Measurements from ENCODE around the gene SLC25A28.

The SLC25A28 gene

DNA sequence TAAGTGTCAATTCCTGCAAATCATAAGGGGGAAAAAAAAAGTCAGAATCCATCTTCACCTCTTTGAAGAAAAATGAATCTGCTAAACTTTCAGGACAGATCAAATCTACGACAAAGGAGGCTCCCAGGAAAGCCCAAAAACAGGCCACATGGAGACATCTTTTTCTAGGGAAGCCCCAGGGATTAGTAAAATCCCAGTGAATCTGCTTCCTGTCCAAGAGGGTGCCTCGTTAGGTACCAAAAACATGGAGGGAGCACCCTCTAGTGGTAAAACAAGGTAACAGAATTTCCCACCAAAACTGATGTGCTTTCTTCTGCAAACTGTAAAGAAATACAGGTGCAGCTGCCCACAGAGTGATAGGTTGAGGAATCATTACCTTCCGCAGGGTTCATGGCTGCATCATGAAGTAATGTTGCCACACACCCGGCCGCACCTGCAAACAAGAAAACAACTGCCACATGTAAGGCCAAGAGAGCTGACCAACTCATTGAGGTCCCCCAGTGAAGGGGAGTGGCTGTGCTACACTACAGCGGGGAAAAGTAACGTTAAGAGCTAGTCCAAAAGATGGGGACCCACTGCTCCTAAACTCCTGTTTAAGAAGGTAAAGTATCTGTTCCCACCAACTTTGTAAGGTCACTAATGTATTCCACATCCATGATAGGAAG is 7.9 kb downstream of the SLC25A28 start:
- TF ChIP-seq, protein P1, sequence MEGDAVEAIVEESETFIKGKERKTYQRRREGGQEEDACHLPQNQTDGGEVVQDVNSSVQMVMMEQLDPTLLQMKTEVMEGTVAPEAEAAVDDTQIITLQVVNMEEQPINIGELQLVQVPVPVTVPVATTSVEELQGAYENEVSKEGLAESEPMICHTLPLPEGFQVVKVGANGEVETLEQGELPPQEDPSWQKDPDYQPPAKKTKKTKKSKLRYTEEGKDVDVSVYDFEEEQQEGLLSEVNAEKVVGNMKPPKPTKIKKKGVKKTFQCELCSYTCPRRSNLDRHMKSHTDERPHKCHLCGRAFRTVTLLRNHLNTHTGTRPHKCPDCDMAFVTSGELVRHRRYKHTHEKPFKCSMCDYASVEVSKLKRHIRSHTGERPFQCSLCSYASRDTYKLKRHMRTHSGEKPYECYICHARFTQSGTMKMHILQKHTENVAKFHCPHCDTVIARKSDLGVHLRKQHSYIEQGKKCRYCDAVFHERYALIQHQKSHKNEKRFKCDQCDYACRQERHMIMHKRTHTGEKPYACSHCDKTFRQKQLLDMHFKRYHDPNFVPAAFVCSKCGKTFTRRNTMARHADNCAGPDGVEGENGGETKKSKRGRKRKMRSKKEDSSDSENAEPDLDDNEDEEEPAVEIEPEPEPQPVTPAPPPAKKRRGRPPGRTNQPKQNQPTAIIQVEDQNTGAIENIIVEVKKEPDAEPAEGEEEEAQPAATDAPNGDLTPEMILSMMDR (IDR thresholded peaks at IDR 0.05; ENCODE audit: poor library complexity, severe bottlenecking), result peak; percentile 87
- Histone ChIP-seq H3K4me3 (ENCODE audit: severe bottlenecking) (no peak overlapping the region), H3K36me3 (ENCODE audit: low read depth) (peaks cover 40% of the 10 kb centered on the region), H3K9me3 (ENCODE audit: severe bottlenecking) (no peaks in the 10 kb centered on the region), H3K27me3 (ENCODE audit: insufficient read depth, poor library complexity, severe bottlenecking) (no peaks in the 10 kb centered on the region), H3K27ac (ENCODE audit: poor library complexity, severe bottlenecking) (no peak overlapping the region), H3K4me1 (ENCODE audit: insufficient read depth, poor library complexity, severe bottlenecking) (no peaks in the 10 kb centered on the region)
- ATAC-seq (ENCODE audit: low read depth) (peak; percentile 73), DNase-seq (ENCODE audit: low spot score) (no peak)

DNA sequence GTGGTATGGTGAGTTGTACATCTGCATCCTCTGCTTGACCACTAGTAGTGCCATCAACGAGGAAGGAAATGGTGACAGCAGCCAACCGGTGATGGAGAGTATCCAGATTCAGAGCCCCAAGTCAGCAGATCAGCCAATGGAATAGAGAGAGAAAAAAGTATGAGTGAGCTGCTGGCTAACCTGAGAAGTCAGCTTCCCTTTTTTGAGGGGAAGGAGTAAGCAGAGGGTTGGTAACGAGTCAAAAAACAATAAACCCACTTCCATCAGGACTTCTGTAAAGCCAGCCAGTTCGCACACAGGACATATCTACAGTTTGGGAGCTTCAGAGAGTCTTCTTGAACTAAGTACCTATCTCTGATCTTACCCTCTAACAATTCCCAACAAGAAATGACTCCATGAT is 8.9 kb downstream of the SLC25A28 start:
- Histone ChIP-seq H3K27me3 (ENCODE audit: insufficient read depth, poor library complexity, severe bottlenecking) (no peaks in the 10 kb centered on the region), H3K36me3 (ENCODE audit: low read depth) (peaks cover 38% of the 10 kb centered on the region), H3K4me1 (ENCODE audit: insufficient read depth, poor library complexity, severe bottlenecking) (no peaks in the 10 kb centered on the region), H3K4me3 (ENCODE audit: severe bottlenecking) (no peak overlapping the region), H3K9me3 (ENCODE audit: severe bottlenecking) (no peaks in the 10 kb centered on the region), H3K27ac (ENCODE audit: poor library complexity, severe bottlenecking) (no peak overlapping the region)
- DNase-seq (ENCODE audit: low spot score) (no peak), ATAC-seq (ENCODE audit: low read depth) (no peak)
- TF ChIP-seq, protein P1 (IDR thresholded peaks at IDR 0.05; ENCODE audit: poor library complexity, severe bottlenecking), result no peak

DNA sequence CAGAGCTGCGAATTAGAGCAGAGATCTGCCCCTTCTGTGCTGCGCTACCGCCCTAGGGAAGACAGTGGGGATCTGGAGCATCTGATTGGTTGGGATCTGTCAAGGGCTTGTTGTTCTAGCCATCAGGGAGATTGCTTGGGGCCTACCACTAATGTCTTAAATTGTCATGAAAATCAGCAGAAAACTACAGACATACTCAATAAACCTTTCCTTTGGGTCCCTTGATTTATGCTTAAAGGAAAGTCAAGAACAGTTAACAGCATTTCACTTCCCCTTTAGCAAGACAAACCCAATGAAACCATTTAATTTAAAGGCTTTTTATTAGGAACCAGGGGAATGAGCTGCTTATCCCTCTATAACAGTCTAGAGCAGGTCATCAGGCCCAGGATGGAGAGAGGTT is 10.0 kb downstream of the SLC25A28 start:
- Histone ChIP-seq H3K36me3 (ENCODE audit: low read depth) (peaks cover 28% of the 10 kb centered on the region), H3K9me3 (ENCODE audit: severe bottlenecking) (no peaks in the 10 kb centered on the region), H3K4me1 (ENCODE audit: insufficient read depth, poor library complexity, severe bottlenecking) (no peaks in the 10 kb centered on the region), H3K27ac (ENCODE audit: poor library complexity, severe bottlenecking) (no peak overlapping the region), H3K27me3 (ENCODE audit: insufficient read depth, poor library complexity, severe bottlenecking) (no peaks in the 10 kb centered on the region), H3K4me3 (ENCODE audit: severe bottlenecking) (no peak overlapping the region)
- no peak for DNase-seq (ENCODE audit: low spot score)
- no peak for ATAC-seq (ENCODE audit: low read depth)
- TF ChIP-seq, protein P1 (IDR thresholded peaks at IDR 0.05; ENCODE audit: poor library complexity, severe bottlenecking), result no peak

- TF ChIP-seq, protein P1 (IDR thresholded peaks at IDR 0.05; ENCODE audit: poor library complexity, severe bottlenecking), result no peak
- DNase-seq (ENCODE audit: low spot score), result no peak
- Histone ChIP-seq H3K4me3 (ENCODE audit: severe bottlenecking) (no peak overlapping the region), H3K27me3 (ENCODE audit: insufficient read depth, poor library complexity, severe bottlenecking) (no peaks in the 10 kb centered on the region), H3K27ac (ENCODE audit: poor library complexity, severe bottlenecking) (no peak overlapping the region), H3K9me3 (ENCODE audit: severe bottlenecking) (no peaks in the 10 kb centered on the region), H3K36me3 (ENCODE audit: low read depth) (peaks cover 23% of the 10 kb centered on the region), H3K4me1 (ENCODE audit: insufficient read depth, poor library complexity, severe bottlenecking) (no peaks in the 10 kb centered on the region)
- ATAC-seq (ENCODE audit: low read depth), result no peak
These were observed 11.1 kb downstream of the SLC25A28 start for GRCh38 chr10:99609186-99609585.

DNA sequence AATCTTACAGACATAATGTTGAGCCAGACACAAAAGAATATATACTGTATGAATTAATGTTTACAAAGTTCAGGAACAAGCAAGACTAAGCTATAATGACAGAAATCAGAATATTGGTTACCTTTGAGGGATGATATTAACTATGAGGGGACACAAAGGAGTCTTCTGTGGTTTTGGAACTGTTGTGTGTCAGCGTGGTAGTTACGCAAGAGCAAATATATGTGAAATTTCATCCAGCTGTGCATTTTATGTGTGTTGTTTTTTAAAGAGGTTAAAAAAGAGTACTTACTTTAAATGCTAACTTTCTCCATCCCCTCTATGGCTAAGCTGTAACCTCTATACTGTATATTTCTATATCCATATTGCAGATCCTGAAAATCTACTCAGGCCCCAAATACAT is 14.9 kb downstream of the SLC25A28 start:
- DNase-seq (ENCODE audit: low spot score) (no peak), ATAC-seq (ENCODE audit: low read depth) (no peak)
- Histone ChIP-seq H3K9me3 (ENCODE audit: severe bottlenecking) (no peaks in the 10 kb centered on the region), H3K27me3 (ENCODE audit: insufficient read depth, poor library complexity, severe bottlenecking) (no peaks in the 10 kb centered on the region), H3K27ac (ENCODE audit: poor library complexity, severe bottlenecking) (no peak overlapping the region), H3K36me3 (ENCODE audit: low read depth) (peaks cover 6% of the 10 kb centered on the region; the same call in 1 of the 2 replicates), H3K4me1 (ENCODE audit: insufficient read depth, poor library complexity, severe bottlenecking) (no peaks in the 10 kb centered on the region), H3K4me3 (ENCODE audit: severe bottlenecking) (no peak overlapping the region)
- TF ChIP-seq, protein P1 (IDR thresholded peaks at IDR 0.05; ENCODE audit: poor library complexity, severe bottlenecking), result no peak
